Right forelimb (tissue), 1 donor: Measurements from ENCODE around the gene AFDN.

Experiments used
- DNase-seq: peaks from one replicate; pipeline ENCODE4 v3.0.0-alpha.2; 2018

AFDN gene

DNA sequence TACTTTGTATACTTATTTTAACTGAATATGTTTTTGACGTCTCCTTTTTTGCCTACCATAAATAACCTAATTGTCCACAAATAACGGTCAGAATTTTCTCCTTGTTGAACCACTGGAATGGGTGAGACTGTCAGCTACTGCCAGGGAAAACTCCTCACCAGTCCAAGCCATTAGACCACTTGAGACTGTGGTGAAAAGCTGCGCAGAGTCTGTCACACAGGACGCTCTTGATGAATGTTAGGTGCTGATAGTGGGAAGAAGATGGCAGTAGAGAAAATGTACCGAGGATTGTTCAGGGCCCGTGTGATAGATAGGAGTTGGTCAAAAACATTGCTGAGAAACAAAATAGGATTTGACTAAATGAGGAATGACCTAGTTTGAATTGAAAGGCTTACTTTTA lies 95.1 kb downstream of the AFDN start:
- DNase-seq = no peak

GRCh38 chr6:167925026-167925425 lies 98.3 kb downstream of the AFDN start:
- DNase-seq = no peak

DNA sequence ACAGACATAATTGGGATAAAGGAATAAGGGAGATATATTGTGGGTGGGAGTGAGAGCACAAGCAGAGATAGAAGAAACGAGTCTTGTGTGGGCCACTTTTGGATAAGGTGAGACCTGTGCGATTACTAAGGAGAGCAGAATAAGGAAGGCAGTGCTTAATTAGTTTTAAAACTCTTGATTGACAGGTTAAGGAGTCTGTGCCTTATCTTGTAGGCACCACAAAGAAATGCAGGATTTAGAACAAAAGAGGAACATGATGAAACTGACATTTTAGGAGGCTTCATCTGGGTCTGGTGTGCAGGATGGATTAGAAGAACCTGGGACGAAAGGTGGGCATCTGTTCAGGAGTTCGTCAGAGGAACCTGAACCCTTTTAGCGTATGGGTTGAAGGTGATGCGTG lies 100.5 kb downstream of the AFDN start:
- no peak for DNase-seq

GRCh38 chr6:167928111-167928510 lies 101.4 kb downstream of the AFDN start:
- no peak for DNase-seq

DNA sequence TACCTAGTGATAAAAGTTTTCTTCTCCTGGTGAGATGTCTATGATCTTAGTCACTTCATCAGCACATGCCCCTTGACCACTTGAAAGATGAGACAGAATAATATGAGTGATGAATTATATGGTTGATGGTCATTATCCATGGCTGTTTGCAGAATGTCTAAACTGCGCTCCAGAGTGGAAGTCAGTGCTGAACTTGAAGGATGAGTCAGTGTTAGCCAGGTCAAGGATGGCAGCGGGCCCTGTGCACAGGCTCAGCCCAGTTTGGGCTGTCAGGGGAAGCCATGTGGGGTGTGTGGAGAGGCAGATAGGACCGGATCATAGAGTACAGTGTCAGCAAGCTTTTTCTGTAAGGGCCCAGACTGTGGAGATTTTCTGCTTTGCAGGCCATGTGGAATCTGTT lies 103.6 kb downstream of the AFDN start:
- no peak for DNase-seq

- DNase-seq = no peak
Observed at GRCh38 chr6:167932468-167933276, 106.0 kb downstream of the AFDN start.

GRCh38 chr6:167933290-167933689 lies 106.6 kb downstream of the AFDN start:
- DNase-seq = no peak

- no peak for DNase-seq
Observed at GRCh38 chr6:167933847-167934246, 107.1 kb downstream of the AFDN start.

DNA sequence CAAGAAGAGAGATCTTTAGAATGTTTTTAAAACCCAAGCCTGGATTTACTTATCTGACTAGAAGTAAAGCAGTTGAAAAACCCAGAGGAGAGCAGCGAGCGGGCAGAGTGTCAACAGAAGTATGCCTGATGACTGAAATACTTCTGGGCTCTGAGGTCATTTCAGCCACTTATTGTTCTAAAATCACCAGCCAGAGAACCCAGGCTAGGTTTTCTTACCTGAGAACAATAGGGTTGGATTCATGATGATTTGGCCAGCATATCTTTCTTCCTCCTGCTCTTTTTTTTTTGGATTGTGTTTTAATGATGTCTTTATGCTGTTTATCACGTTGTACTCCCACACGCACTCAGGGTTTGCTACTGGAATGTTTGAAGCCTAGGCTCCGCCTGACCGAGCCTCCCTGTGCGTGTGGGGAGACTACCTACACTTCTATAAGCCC lies 107.7 kb downstream of the AFDN start:
- no peak for DNase-seq

DNA sequence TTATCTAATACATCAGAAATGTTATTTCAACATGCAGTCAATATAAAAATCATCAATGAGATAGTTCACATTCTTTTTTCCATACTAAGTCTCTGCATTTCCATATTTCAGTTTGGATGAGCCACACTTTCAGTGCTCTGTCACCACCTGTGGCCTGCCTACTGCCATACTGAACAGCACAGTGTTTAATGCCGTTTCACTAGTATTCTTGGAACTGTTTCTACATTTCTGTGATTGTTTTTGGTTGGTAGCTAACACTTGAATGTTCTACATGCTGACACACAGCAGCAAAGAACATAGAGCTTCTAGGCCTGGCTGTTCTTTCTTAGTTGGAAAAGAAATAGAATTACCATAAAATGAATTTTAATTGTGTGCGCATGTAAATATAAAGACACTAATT lies 109.3 kb downstream of the AFDN start:
- DNase-seq = no peak

GRCh38 chr6:167937301-167937700 lies 110.6 kb downstream of the AFDN start:
- DNase-seq = no peak

- DNase-seq = no peak
Observed at GRCh38 chr6:167937948-167938911, 111.5 kb downstream of the AFDN start.

GRCh38 chr6:167941822-167942221 lies 115.1 kb downstream of the AFDN start:
- DNase-seq = no peak

- no peak for DNase-seq
Observed at GRCh38 chr6:167944130-167944529, 117.4 kb downstream of the AFDN start.

GRCh38 chr6:167946007-167946406 lies 119.3 kb downstream of the AFDN start:
- DNase-seq = no peak

DNA sequence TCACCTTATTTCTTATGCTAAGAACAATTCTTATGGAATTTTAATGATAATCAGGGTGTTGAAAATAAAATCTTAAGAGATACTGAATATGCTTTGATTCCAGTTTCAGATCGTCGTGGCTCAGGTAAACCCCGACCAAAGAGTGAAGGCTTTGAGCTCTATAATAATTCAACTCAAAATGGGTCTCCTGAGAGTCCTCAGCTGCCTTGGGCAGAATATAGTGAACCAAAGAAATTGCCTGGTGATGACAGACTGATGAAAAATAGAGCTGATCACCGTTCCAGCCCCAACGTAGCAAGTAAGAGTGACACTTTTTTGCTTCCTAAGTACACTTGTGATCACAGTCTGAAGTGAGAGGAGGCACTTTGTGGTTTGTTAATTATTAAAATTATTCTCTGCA lies 119.9 kb downstream of the AFDN start:
- no peak for DNase-seq

- no peak for DNase-seq
Observed at GRCh38 chr6:167947716-167948115, 121.0 kb downstream of the AFDN start.

- no peak for DNase-seq
Observed at GRCh38 chr6:167948716-167949115, 122.0 kb downstream of the AFDN start.

GRCh38 chr6:167949121-167949684 lies 122.5 kb downstream of the AFDN start:
- no peak for DNase-seq

GRCh38 chr6:167951781-167952511 lies 125.2 kb downstream of the AFDN start:
- DNase-seq = no peak

DNA sequence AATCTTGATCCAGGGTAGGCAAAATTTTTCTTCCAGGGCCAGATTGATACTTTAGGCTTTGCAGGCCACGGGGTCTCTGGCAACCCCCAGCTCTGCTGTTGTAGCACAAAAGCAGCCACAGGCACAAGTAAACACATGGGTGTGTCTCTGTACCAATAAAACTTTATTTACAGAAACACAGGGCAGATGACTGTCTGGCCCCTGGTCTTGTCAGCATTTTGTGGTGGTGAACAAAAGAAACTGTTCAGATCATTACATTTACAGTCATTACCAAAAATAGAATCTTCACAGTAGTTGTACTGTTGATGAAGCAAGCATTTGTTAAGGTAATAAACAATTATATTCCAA lies 125.8 kb downstream of the AFDN start:
- DNase-seq = no peak

DNA sequence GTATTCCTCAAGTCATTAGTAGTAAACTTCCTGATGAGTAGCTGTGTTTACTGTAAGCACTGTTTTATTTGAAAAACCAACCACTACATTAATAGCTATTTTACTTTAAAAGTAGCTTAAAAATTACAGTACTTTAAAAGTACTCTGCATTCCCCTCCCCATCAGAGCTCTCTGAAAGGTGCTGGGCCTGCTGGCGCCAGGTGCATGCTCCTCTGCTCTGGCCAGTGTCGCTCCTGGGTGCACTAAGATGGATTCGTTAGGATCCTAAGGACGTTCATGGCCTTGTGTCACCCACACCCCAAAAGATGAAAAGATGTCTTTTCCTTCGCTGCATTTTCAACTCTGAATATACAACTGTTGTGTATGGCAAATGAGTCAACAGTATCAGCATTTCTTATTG lies 126.8 kb downstream of the AFDN start:
- no peak for DNase-seq

GRCh38 chr6:167954151-167954550 lies 127.4 kb downstream of the AFDN start:
- DNase-seq = no peak
